HPDE6-E6E7 (cell line): ENCODE measurements around the gene PGGHG.

Experiments
- DNase-seq: peaks from one replicate; pipeline ENCODE4 v3.0.0; 2011; ENCODE audit warnings: missing footprints; ENCODE audit errors: extremely low spot score

The PGGHG gene

GRCh38 chr11:269146-269890 is 19.6 kb upstream of the PGGHG start:
- no peak for DNase-seq

GRCh38 chr11:270451-271318 is 18.2 kb upstream of the PGGHG start:
- DNase-seq: no peak

- DNase-seq: no peak
Observed at GRCh38 chr11:271319-271715, 17.6 kb upstream of the PGGHG start.

GRCh38 chr11:272195-272930 is 16.6 kb upstream of the PGGHG start:
- no peak for DNase-seq

GRCh38 chr11:272931-273198 is 16.1 kb upstream of the PGGHG start:
- DNase-seq: no peak

- no peak for DNase-seq
Observed at GRCh38 chr11:276219-276618, 12.7 kb upstream of the PGGHG start.

GRCh38 chr11:278001-278951 is 10.7 kb upstream of the PGGHG start, which contains the start of gene NLRP6:
Gene NLRP6 (plus strand): TSS chr11:278407. CDS start chr11:278570, 163 bp downstream.
- DNase-seq: no peak

- DNase-seq: no peak
Observed at GRCh38 chr11:279040-279965, 9.6 kb upstream of the PGGHG start.

- no peak for DNase-seq
Observed at GRCh38 chr11:279966-280705, 8.8 kb upstream of the PGGHG start.

- DNase-seq: no peak
Observed at GRCh38 chr11:280706-281485, 8.0 kb upstream of the PGGHG start.

- no peak for DNase-seq
Observed at GRCh38 chr11:281486-282161, 7.3 kb upstream of the PGGHG start.

GRCh38 chr11:282171-282570 is 6.8 kb upstream of the PGGHG start:
- no peak for DNase-seq

GRCh38 chr11:282630-283360 is 6.1 kb upstream of the PGGHG start:
- DNase-seq: no peak

GRCh38 chr11:283405-284104 is 5.4 kb upstream of the PGGHG start:
- no peak for DNase-seq

- no peak for DNase-seq
Observed at GRCh38 chr11:284105-285020, 4.6 kb upstream of the PGGHG start.
